Body of pancreas (tissue), 4 donors: ENCODE data around the gene TMEM135. TPM values are rescaled to one million over a fixed set of nuclear protein-coding genes. Genes with fewer than 3 reads are reported as not detected.

ENCODE experiments used
- ATAC-seq: fragments of 150-250 bp; one replicate; pipeline ENCODE4 v1.9.1; 2016
- DNase-seq, 4 donors: peaks; one replicate each; pipeline ENCODE4 v3.0.0-alpha.2; 2019
- H3K27ac ChIP-seq, 4 donors: fragments of 200-600 bp; sonication (generic); 1 replicate in 3 of 4; 2 replicates in 1 of 4; pipeline versions ENCODE4 v1.5.1 to v1.6.1; 2016 to 2019; ENCODE audit warnings: mild to moderate bottlenecking in 1 of 4, mixed read lengths in 1 of 4, moderate library complexity in 1 of 4
- H3K27me3 ChIP-seq, 2 donors: fragments of 200-600 bp; sonication (generic); one replicate each; pipeline ENCODE4 v1.6.0; 2016; ENCODE audit warnings: mild to moderate bottlenecking in 1 of 2
- H3K36me3 ChIP-seq, 2 donors: fragments of 200-600 bp; sonication (generic); replicated peaks in 1 of 2; 2 replicates each; pipeline ENCODE4 v1.5.1; 2016; ENCODE audit warnings: low read depth in 2 of 2; ENCODE audit not compliant: insufficient read depth in 1 of 2
- H3K4me1 ChIP-seq: fragments of 200-600 bp; sonication (generic); one replicate; pipeline ENCODE4 v1.6.0; 2016
- H3K4me3 ChIP-seq, 2 donors: fragments of 200-600 bp; sonication (generic); 1 replicate in 1 of 2; 2 replicates in 1 of 2; pipeline ENCODE4 v1.5.1; 2016 to 2019
- H3K9me3 ChIP-seq, 3 donors: fragments of 200-600 bp; sonication (generic); 1 replicate in 2 of 3; 2 replicates in 1 of 3; pipeline ENCODE4 v1.5.1; 2016
- POLR2A ChIP-seq, 3 donors: fragments of 450-650 bp; IDR thresholded peaks; one replicate each; pipeline ENCODE4 v1.6.1; 2016; ENCODE audit warnings: antibody characterized with exemption in 3 of 3, mild to moderate bottlenecking in 2 of 3
- WGBS, 2 donors: methylation state at CpG; one replicate each; pipeline ENCODE4 v1.1.5; 2017; 5-methylcytosine and 5-hydroxymethylcytosine counted together
- intact Hi-C: fragments of 100-400 bp; cut with DNase I; formaldehyde crosslinking; loops from one replicate; pipeline ENCODE4 v1.15.1; 2023
- total RNA-seq, 2 donors: library from RNA; depleted of rRNA; stranded (reverse); fragments of >200 nt; gene quantifications; one replicate each; pipeline ENCODE4 v1.1.0, GENCODE V29; 2016
- TF ChIP-seq, protein P1 (sequence below), 7 experiments: fragments of 450-650 bp in 4 of 7; fragments of 200-600 bp in 3 of 7; sonication (generic) in 3 of 7; IDR thresholded peaks; one replicate each; pipeline ENCODE4 v1.5.1; 2016 to 2019; ENCODE audit warnings: antibody characterized with exemption in 7 of 7

The TMEM135 gene
- total RNA-seq, 2 donors from 2014 or later = 11.2 to 20.1 TPM

GRCh38 chr11:87036756-87037449 lies 831 bp upstream of the TMEM135 start:
- TF ChIP-seq POLR2A (IDR thresholded peaks at IDR 0.05) = no peak
- TF ChIP-seq, protein P1, sequence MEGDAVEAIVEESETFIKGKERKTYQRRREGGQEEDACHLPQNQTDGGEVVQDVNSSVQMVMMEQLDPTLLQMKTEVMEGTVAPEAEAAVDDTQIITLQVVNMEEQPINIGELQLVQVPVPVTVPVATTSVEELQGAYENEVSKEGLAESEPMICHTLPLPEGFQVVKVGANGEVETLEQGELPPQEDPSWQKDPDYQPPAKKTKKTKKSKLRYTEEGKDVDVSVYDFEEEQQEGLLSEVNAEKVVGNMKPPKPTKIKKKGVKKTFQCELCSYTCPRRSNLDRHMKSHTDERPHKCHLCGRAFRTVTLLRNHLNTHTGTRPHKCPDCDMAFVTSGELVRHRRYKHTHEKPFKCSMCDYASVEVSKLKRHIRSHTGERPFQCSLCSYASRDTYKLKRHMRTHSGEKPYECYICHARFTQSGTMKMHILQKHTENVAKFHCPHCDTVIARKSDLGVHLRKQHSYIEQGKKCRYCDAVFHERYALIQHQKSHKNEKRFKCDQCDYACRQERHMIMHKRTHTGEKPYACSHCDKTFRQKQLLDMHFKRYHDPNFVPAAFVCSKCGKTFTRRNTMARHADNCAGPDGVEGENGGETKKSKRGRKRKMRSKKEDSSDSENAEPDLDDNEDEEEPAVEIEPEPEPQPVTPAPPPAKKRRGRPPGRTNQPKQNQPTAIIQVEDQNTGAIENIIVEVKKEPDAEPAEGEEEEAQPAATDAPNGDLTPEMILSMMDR (IDR thresholded peaks at IDR 0.05) = no peak

GRCh38 chr11:87038235-87038977 lies 672 bp downstream of the TMEM135 start:
- no peaks in the 10 kb centered on the region for H3K36me3 ChIP-seq

More at GRCh38 chr11:87036756-87037449, 831 bp upstream of the TMEM135 start:
- H3K9me3 ChIP-seq = no peaks in the 10 kb centered on the region
- H3K36me3 ChIP-seq = no peaks in the 10 kb centered on the region
- no peaks in the 10 kb centered on the region for H3K27me3 ChIP-seq
- DNase-seq (peak in 2 of 4 donors; percentile 3 to 28), ATAC-seq (peak; percentile 5)
- peak overlapping the region; percentile 84 to 90 (median 84) for H3K27ac ChIP-seq
- peak overlapping the region in 1 of 2 donors; percentile 90 for H3K4me3 ChIP-seq
- peaks cover 27% of the 10 kb centered on the region for H3K4me1 ChIP-seq
- WGBS, 2 donors = 6 to 19% methylated on average over 10 of the region's 10 CpGs
- intact Hi-C loops = no loop called here

GRCh38 chr11:87039371-87039770 lies 1.6 kb downstream of the TMEM135 start:
- ATAC-seq (no peak), DNase-seq (no peak)
- no peak overlapping the region for H3K4me3 ChIP-seq
- H3K4me1 ChIP-seq = peaks cover 27% of the 10 kb centered on the region
- 55 to 61% methylated on average over 3 of the region's 3 CpGs for WGBS, 2 donors
- no peak for TF ChIP-seq POLR2A (IDR thresholded peaks at IDR 0.05)
- TF ChIP-seq, protein P1 (IDR thresholded peaks at IDR 0.05) = no peak
- H3K27ac ChIP-seq = no peak overlapping the region
- intact Hi-C loops = no loop called here
- no peaks in the 10 kb centered on the region for H3K9me3 ChIP-seq
- no peaks in the 10 kb centered on the region for H3K36me3 ChIP-seq
- H3K27me3 ChIP-seq = no peaks in the 10 kb centered on the region

More at GRCh38 chr11:87038235-87038977, 672 bp downstream of the TMEM135 start:
- Histone ChIP-seq H3K9me3 (no peaks in the 10 kb centered on the region), H3K4me3 (peak overlapping the region; percentile 33 to 90), H3K4me1 (peaks cover 27% of the 10 kb centered on the region), H3K27ac (peak overlapping the region; percentile 84 to 90 (median 84)), H3K27me3 (no peaks in the 10 kb centered on the region)
- TF ChIP-seq, protein P1 (IDR thresholded peaks at IDR 0.05) = no peak
- TF ChIP-seq POLR2A (IDR thresholded peaks at IDR 0.05) = no peak
- ATAC-seq = no peak
- DNase-seq = no peak
- 10 to 11% methylated on average over 9 of the region's 9 CpGs for WGBS, 2 donors
- intact Hi-C loops = no loop called here

DNA sequence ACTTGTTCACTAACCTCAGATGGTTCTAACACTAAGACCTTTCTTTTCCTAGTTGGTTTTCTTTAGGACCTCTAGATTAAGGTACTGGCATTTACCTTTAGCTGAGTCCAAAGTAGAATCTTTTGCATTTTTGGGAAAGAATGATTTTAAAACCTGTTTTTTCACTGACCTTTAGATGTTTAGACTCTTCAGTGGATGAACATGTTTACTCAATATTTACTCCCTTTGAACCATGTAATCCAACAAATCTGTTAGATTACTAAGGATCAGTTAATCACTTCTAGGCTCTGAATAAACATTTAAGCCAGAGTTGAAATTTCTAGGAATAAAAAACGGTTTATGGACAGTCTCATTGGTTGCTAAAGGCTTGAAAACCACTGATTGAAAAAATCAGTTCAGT lies 6.2 kb downstream of the TMEM135 start:
- TF ChIP-seq, protein P1 (IDR thresholded peaks at IDR 0.05) = no peak
- TF ChIP-seq POLR2A (IDR thresholded peaks at IDR 0.05) = no peak
- intact Hi-C loops = no loop called here

More for the DNA sequence above, 6.2 kb downstream of the TMEM135 start:
- no peak for DNase-seq
- Histone ChIP-seq H3K9me3 (no peaks in the 10 kb centered on the region), H3K4me3 (no peak overlapping the region), H3K36me3 (no peaks in the 10 kb centered on the region), H3K4me1 (peaks cover 10% of the 10 kb centered on the region), H3K27me3 (no peaks in the 10 kb centered on the region), H3K27ac (no peak overlapping the region)
- WGBS, 2 donors = 57 to 73% methylated on average over 1 of the region's 1 CpG
- ATAC-seq = no peak
